Adrenal gland (tissue), 5 donors: ENCODE measurements around the gene ABTB2.

Experiments
- CTCF ChIP-seq, 6 experiments: fragments of 450-650 bp in 4 of 6; fragments of 200-600 bp in 2 of 6; sonication (generic) in 1 of 6; IDR thresholded peaks; 1 replicate in 5 of 6; 2 replicates in 1 of 6; pipeline versions ENCODE4 v1.5.1 to v1.8.0; 2016 to 2021; ENCODE audit warnings: antibody characterized with exemption in 6 of 6, mild to moderate bottlenecking in 2 of 6, moderate library complexity in 1 of 6
- POLR2A ChIP-seq, 2 donors: fragments of 450-650 bp; IDR thresholded peaks; one replicate each; pipeline ENCODE4 v1.6.1; 2017; ENCODE audit warnings: antibody characterized with exemption in 2 of 2, mild to moderate bottlenecking in 2 of 2, moderate library complexity in 1 of 2
- donor health status: DM: no; HTN: no; CAD: no.

- TF ChIP-seq CTCF (IDR thresholded peaks at IDR 0.05) (no peak), POLR2A (IDR thresholded peaks at IDR 0.05) (no peak)
Measured at GRCh38 chr11:34343153-34343552, 14.7 kb downstream of the ABTB2 start.
